ENCODE results near the gene SUSD1.

SUSD1 gene

GRCh38 chr9:112119225-112120029, 55.7 kb downstream of the SUSD1 start:
- Histone ChIP-seq H3K27ac (ENCODE audit: low read length) (no peak overlapping the region), H3K36me3 (ENCODE audit: control insufficient read depth, insufficient read depth, low read length) (no peaks in the 10 kb centered on the region), H3K4me3 (ENCODE audit: low read length) (no peak overlapping the region), H3K27me3 (ENCODE audit: control insufficient read depth, insufficient read depth, low read length) (no peaks in the 10 kb centered on the region), H3K9me3 (ENCODE audit: control insufficient read depth, insufficient read depth, low read length) (no peaks in the 10 kb centered on the region), H3K4me1 (ENCODE audit: control insufficient read depth, insufficient read depth, low read length) (no peaks in the 10 kb centered on the region)
- WGBS (ENCODE audit: insufficient coverage, insufficient read length), result no CpG with 5 or more reads among the region's 10 CpGs
- no peak for DNase-seq (ENCODE audit: low read depth, low spot score)

GRCh38 chr9:112118009-112118408, 57.1 kb downstream of the SUSD1 start:
- no CpG with 5 or more reads among the region's 1 CpG for WGBS (ENCODE audit: insufficient coverage, insufficient read length)

GRCh38 chr9:112115970-112116753, 58.9 kb downstream of the SUSD1 start:
- DNase-seq (ENCODE audit: low read depth, low spot score), result no peak
- Histone ChIP-seq H3K36me3 (ENCODE audit: control insufficient read depth, insufficient read depth, low read length) (no peaks in the 10 kb centered on the region), H3K27me3 (ENCODE audit: control insufficient read depth, insufficient read depth, low read length) (no peaks in the 10 kb centered on the region), H3K4me1 (ENCODE audit: control insufficient read depth, insufficient read depth, low read length) (no peaks in the 10 kb centered on the region), H3K27ac (ENCODE audit: low read length) (no peak overlapping the region), H3K9me3 (ENCODE audit: control insufficient read depth, insufficient read depth, low read length) (no peaks in the 10 kb centered on the region), H3K4me3 (ENCODE audit: low read length) (no peak overlapping the region)
- WGBS (ENCODE audit: insufficient coverage, insufficient read length), result no CpG with 5 or more reads among the region's 3 CpGs

More at GRCh38 chr9:112118009-112118408, 57.1 kb downstream of the SUSD1 start:
- DNase-seq (ENCODE audit: low read depth, low spot score), result no peak
- Histone ChIP-seq H3K9me3 (ENCODE audit: control insufficient read depth, insufficient read depth, low read length) (no peaks in the 10 kb centered on the region), H3K4me3 (ENCODE audit: low read length) (no peak overlapping the region), H3K4me1 (ENCODE audit: control insufficient read depth, insufficient read depth, low read length) (no peaks in the 10 kb centered on the region), H3K36me3 (ENCODE audit: control insufficient read depth, insufficient read depth, low read length) (no peaks in the 10 kb centered on the region), H3K27me3 (ENCODE audit: control insufficient read depth, insufficient read depth, low read length) (no peaks in the 10 kb centered on the region), H3K27ac (ENCODE audit: low read length) (no peak overlapping the region)

- no peaks in the 10 kb centered on the region for H3K36me3 ChIP-seq (ENCODE audit: control insufficient read depth, insufficient read depth, low read length)
- no peaks in the 10 kb centered on the region for H3K27me3 ChIP-seq (ENCODE audit: control insufficient read depth, insufficient read depth, low read length)
- no peaks in the 10 kb centered on the region for H3K9me3 ChIP-seq (ENCODE audit: control insufficient read depth, insufficient read depth, low read length)
- no peak overlapping the region for H3K27ac ChIP-seq (ENCODE audit: low read length)
- no peak for DNase-seq (ENCODE audit: low read depth, low spot score)
- H3K4me1 ChIP-seq (ENCODE audit: control insufficient read depth, insufficient read depth, low read length), result no peaks in the 10 kb centered on the region
- no peak overlapping the region for H3K4me3 ChIP-seq (ENCODE audit: low read length)
- WGBS (ENCODE audit: insufficient coverage, insufficient read length), result no CpG with 5 or more reads among the region's 3 CpGs
Measured at GRCh38 chr9:112115109-112115508, 60.0 kb downstream of the SUSD1 start.

- H3K9me3 ChIP-seq (ENCODE audit: control insufficient read depth, insufficient read depth, low read length), result no peaks in the 10 kb centered on the region
- no peaks in the 10 kb centered on the region for H3K4me1 ChIP-seq (ENCODE audit: control insufficient read depth, insufficient read depth, low read length)
- H3K27ac ChIP-seq (ENCODE audit: low read length), result no peak overlapping the region
- H3K36me3 ChIP-seq (ENCODE audit: control insufficient read depth, insufficient read depth, low read length), result no peaks in the 10 kb centered on the region
- no CpG with 5 or more reads among the region's 4 CpGs for WGBS (ENCODE audit: insufficient coverage, insufficient read length)
- H3K27me3 ChIP-seq (ENCODE audit: control insufficient read depth, insufficient read depth, low read length), result no peaks in the 10 kb centered on the region
- no peak for DNase-seq (ENCODE audit: low read depth, low spot score)
- H3K4me3 ChIP-seq (ENCODE audit: low read length), result no peak overlapping the region
Measured at GRCh38 chr9:112112941-112113681, 62.0 kb downstream of the SUSD1 start.

- H3K27me3 ChIP-seq (ENCODE audit: control insufficient read depth, insufficient read depth, low read length), result no peaks in the 10 kb centered on the region
- H3K9me3 ChIP-seq (ENCODE audit: control insufficient read depth, insufficient read depth, low read length), result no peaks in the 10 kb centered on the region
- DNase-seq (ENCODE audit: low read depth, low spot score), result no peak
- H3K4me3 ChIP-seq (ENCODE audit: low read length), result no peak overlapping the region
- no peaks in the 10 kb centered on the region for H3K4me1 ChIP-seq (ENCODE audit: control insufficient read depth, insufficient read depth, low read length)
- WGBS (ENCODE audit: insufficient coverage, insufficient read length), result no CpG with 5 or more reads among the region's 4 CpGs
- no peaks in the 10 kb centered on the region for H3K36me3 ChIP-seq (ENCODE audit: control insufficient read depth, insufficient read depth, low read length)
- no peak overlapping the region for H3K27ac ChIP-seq (ENCODE audit: low read length)
Measured at GRCh38 chr9:112112519-112112918, 62.6 kb downstream of the SUSD1 start.

- no peak for DNase-seq (ENCODE audit: low read depth, low spot score)
- Histone ChIP-seq H3K4me1 (ENCODE audit: control insufficient read depth, insufficient read depth, low read length) (no peaks in the 10 kb centered on the region), H3K9me3 (ENCODE audit: control insufficient read depth, insufficient read depth, low read length) (no peaks in the 10 kb centered on the region), H3K27me3 (ENCODE audit: control insufficient read depth, insufficient read depth, low read length) (no peaks in the 10 kb centered on the region), H3K36me3 (ENCODE audit: control insufficient read depth, insufficient read depth, low read length) (no peaks in the 10 kb centered on the region), H3K4me3 (ENCODE audit: low read length) (no peak overlapping the region), H3K27ac (ENCODE audit: low read length) (no peak overlapping the region)
- no CpG with 5 or more reads among the region's 8 CpGs for WGBS (ENCODE audit: insufficient coverage, insufficient read length)
Measured at GRCh38 chr9:112111461-112111860, 63.6 kb downstream of the SUSD1 start.

GRCh38 chr9:112110777-112111113, 64.4 kb downstream of the SUSD1 start:
- H3K27ac ChIP-seq (ENCODE audit: low read length), result no peak overlapping the region
- H3K27me3 ChIP-seq (ENCODE audit: control insufficient read depth, insufficient read depth, low read length), result no peaks in the 10 kb centered on the region
- DNase-seq (ENCODE audit: low read depth, low spot score), result no peak
- no peaks in the 10 kb centered on the region for H3K36me3 ChIP-seq (ENCODE audit: control insufficient read depth, insufficient read depth, low read length)
- H3K4me1 ChIP-seq (ENCODE audit: control insufficient read depth, insufficient read depth, low read length), result no peaks in the 10 kb centered on the region
- H3K4me3 ChIP-seq (ENCODE audit: low read length), result no peak overlapping the region
- no peaks in the 10 kb centered on the region for H3K9me3 ChIP-seq (ENCODE audit: control insufficient read depth, insufficient read depth, low read length)
- no CpG with 5 or more reads among the region's 2 CpGs for WGBS (ENCODE audit: insufficient coverage, insufficient read length)

GRCh38 chr9:112110094-112110776, 64.9 kb downstream of the SUSD1 start:
- Histone ChIP-seq H3K27me3 (ENCODE audit: control insufficient read depth, insufficient read depth, low read length) (no peaks in the 10 kb centered on the region), H3K36me3 (ENCODE audit: control insufficient read depth, insufficient read depth, low read length) (no peaks in the 10 kb centered on the region), H3K4me1 (ENCODE audit: control insufficient read depth, insufficient read depth, low read length) (no peaks in the 10 kb centered on the region), H3K27ac (ENCODE audit: low read length) (no peak overlapping the region), H3K9me3 (ENCODE audit: control insufficient read depth, insufficient read depth, low read length) (no peaks in the 10 kb centered on the region), H3K4me3 (ENCODE audit: low read length) (no peak overlapping the region)
- no peak for DNase-seq (ENCODE audit: low read depth, low spot score)
- WGBS (ENCODE audit: insufficient coverage, insufficient read length), result no CpG with 5 or more reads among the region's 9 CpGs

GRCh38 chr9:112104901-112105300, 70.2 kb downstream of the SUSD1 start:
- Histone ChIP-seq H3K4me1 (ENCODE audit: control insufficient read depth, insufficient read depth, low read length) (no peaks in the 10 kb centered on the region), H3K36me3 (ENCODE audit: control insufficient read depth, insufficient read depth, low read length) (no peaks in the 10 kb centered on the region), H3K4me3 (ENCODE audit: low read length) (no peak overlapping the region), H3K9me3 (ENCODE audit: control insufficient read depth, insufficient read depth, low read length) (no peaks in the 10 kb centered on the region), H3K27me3 (ENCODE audit: control insufficient read depth, insufficient read depth, low read length) (no peaks in the 10 kb centered on the region), H3K27ac (ENCODE audit: low read length) (no peak overlapping the region)
- WGBS (ENCODE audit: insufficient coverage, insufficient read length), result 100% methylated on average over 1 of the region's 4 CpGs
- DNase-seq (ENCODE audit: low read depth, low spot score), result no peak

Measured in iPS DF 6.9 (cell line).